Measurements from ENCODE around the gene STK32B. TPM values are rescaled to one million over a fixed set of nuclear protein-coding genes. Genes with fewer than 3 reads are reported as not detected.
"Not testable (repeated sequence)": the region's sequence is repeated elsewhere in the genome, so short reads cannot be mapped to it uniquely, and the experiment has no call there.

STK32B gene
- total and polyA plus RNA-seq, 11 donors: 0.08 to 2.0 (median 0.25) TPM

DNA sequence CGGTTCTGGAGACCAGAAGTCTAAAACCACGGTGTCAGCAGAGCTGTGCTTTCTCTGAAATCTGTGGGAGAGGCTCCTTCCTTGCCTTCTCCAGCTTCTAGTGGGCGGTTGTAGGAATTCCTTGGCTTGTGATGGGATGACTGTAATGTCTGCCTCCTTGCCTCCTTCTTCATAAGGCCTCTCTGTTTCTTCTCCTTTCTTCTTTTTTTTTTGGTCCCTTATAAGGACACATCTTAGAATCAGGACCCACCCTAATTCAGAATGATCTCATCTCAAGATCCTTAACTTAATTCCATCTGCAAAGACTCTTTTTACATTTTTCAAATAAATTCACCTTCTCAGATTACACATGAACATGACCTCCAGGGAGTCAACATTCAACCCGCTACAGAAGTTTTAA, 186.9 kb downstream of the STK32B start:
- ATAC-seq: peak in 1 of 4 donors; percentile 78
- H3K9me3 ChIP-seq: peaks cover 0 to 4% (median 0%) of the 10 kb centered on the region in 12 donors

DNA sequence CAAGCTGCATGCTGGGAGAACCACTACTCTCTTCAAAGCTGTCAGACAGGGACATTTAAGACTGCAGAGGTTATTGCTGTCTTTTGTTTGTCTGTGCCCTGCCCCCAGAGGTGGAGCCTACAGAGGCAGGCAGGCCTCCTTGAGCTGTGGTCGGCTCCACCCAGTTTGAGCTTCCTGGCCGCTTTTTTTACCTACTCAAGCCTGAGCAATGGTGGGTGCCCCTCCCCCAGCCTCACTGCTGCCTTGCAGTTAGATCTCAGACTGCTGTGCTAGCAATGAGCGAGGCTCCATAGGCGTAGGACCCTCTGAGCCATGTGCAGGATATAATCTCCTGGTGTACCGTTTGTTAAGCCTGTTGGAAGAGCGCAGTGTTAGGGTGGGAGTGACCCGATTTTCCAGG, 195.8 kb downstream of the STK32B start:
- H3K9me3 ChIP-seq; intact Hi-C loops (cut with DNase I); H3K27me3 ChIP-seq; H3K4me1 ChIP-seq; ATAC-seq; H3K36me3 ChIP-seq; DNase-seq; H3K4me3 ChIP-seq; H3K27ac ChIP-seq: not testable (repeated sequence)
- WGBS, 4 donors: 75 to 85% (median 83%) methylated on average over 7 of the region's 7 CpGs

More for the DNA sequence above, 186.9 kb downstream of the STK32B start:
- intact Hi-C loops (cut with DNase I): no loop called here
- DNase-seq: no peak
- TF ChIP-seq POLR2A (IDR thresholded peaks at IDR 0.05): no peak
- TF ChIP-seq CTCF (IDR thresholded peaks at IDR 0.05): no peak
- 66 to 73% (median 67%) methylated on average over 4 of the region's 4 CpGs for WGBS, 4 donors
- H3K27me3 ChIP-seq: no peaks in the 10 kb centered on the region
- no peaks in the 10 kb centered on the region for H3K4me1 ChIP-seq
- H3K36me3 ChIP-seq: no peaks in the 10 kb centered on the region
- no peak overlapping the region for H3K4me3 ChIP-seq
- no peak overlapping the region for H3K27ac ChIP-seq

DNA sequence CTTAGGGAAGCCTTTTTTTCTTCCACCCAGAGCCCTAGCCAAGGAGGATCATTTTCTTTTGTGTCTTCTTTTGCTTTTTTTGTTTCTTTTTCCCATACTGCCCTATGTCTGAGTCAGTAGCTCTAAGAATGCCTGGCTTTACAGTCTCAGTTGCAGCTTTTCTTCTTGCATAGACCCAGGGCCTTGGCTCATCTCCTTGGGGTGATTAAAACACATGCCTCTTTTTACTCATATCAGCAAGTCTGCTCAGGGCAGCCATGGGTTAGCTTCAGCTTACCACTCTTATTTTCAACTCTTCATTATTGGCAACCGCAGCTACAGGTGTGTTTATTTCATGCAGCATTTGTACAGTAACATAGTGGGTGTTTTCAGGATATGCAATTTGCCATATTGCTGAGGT, 196.5 kb downstream of the STK32B start:
- 82 to 95% (median 89%) methylated on average over 1 of the region's 1 CpG for WGBS, 4 donors
- ATAC-seq (no peak), DNase-seq (no peak)
- H3K4me1 ChIP-seq: no peaks in the 10 kb centered on the region
- no peak overlapping the region for H3K27ac ChIP-seq
- TF ChIP-seq CTCF (IDR thresholded peaks at IDR 0.05) (no peak), POLR2A (IDR thresholded peaks at IDR 0.05) (no peak)
- no peaks in the 10 kb centered on the region for H3K27me3 ChIP-seq
- H3K4me3 ChIP-seq: no peak overlapping the region
- H3K9me3 ChIP-seq: peaks cover 0 to 3% (median 0%) of the 10 kb centered on the region in 12 donors
- no peaks in the 10 kb centered on the region for H3K36me3 ChIP-seq
- intact Hi-C loops (cut with DNase I): no loop called here

DNA sequence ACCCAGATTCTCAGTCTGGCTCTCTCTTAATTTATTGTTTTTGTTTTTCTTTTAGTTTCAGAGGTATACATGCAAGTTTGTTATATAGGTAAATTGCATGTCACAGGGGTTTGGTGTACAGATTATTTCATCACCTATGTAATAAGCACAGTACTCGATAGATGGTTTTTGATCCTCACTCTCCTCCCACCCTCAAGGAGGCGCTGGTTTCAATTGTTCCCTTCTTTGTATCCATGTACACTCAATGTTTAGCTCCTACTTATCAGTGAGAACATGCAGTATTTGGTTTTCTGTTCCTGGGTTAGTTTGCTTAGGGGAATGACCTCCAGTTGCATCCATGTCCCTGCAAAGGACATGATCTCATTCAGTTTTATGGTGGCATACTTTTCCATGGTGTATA, 198.4 kb downstream of the STK32B start:
- ATAC-seq (no peak), DNase-seq (no peak)
- no peak overlapping the region for H3K27ac ChIP-seq
- peaks cover 0 to 3% (median 0%) of the 10 kb centered on the region in 12 donors for H3K9me3 ChIP-seq
- peaks cover 0 to 5% (median 0%) of the 10 kb centered on the region in 9 donors for H3K27me3 ChIP-seq
- no peaks in the 10 kb centered on the region for H3K36me3 ChIP-seq
- WGBS, 4 donors: 59 to 70% (median 64%) methylated on average over 2 of the region's 2 CpGs
- intact Hi-C loops (cut with DNase I): no loop called here
- no peak for TF ChIP-seq POLR2A (IDR thresholded peaks at IDR 0.05)
- TF ChIP-seq CTCF (IDR thresholded peaks at IDR 0.05): no peak
- no peaks in the 10 kb centered on the region for H3K4me1 ChIP-seq
- no peak overlapping the region for H3K4me3 ChIP-seq

GRCh38 chr4:5250536-5250935, 199.3 kb downstream of the STK32B start:
- H3K9me3 ChIP-seq; ATAC-seq; DNase-seq; H3K4me1 ChIP-seq; H3K4me3 ChIP-seq; H3K27ac ChIP-seq; intact Hi-C loops (cut with DNase I); H3K27me3 ChIP-seq; H3K36me3 ChIP-seq: not testable (repeated sequence)
- WGBS, 4 donors: 73 to 83% (median 78%) methylated on average over 5 of the region's 5 CpGs

Data from heart left ventricle (tissue), 16 donors.